Measurements from ENCODE around the gene ATP5PF.

- TF ChIP-seq POLR2A (IDR thresholded peaks at IDR 0.05) = no peak
- TF ChIP-seq, protein P1, sequence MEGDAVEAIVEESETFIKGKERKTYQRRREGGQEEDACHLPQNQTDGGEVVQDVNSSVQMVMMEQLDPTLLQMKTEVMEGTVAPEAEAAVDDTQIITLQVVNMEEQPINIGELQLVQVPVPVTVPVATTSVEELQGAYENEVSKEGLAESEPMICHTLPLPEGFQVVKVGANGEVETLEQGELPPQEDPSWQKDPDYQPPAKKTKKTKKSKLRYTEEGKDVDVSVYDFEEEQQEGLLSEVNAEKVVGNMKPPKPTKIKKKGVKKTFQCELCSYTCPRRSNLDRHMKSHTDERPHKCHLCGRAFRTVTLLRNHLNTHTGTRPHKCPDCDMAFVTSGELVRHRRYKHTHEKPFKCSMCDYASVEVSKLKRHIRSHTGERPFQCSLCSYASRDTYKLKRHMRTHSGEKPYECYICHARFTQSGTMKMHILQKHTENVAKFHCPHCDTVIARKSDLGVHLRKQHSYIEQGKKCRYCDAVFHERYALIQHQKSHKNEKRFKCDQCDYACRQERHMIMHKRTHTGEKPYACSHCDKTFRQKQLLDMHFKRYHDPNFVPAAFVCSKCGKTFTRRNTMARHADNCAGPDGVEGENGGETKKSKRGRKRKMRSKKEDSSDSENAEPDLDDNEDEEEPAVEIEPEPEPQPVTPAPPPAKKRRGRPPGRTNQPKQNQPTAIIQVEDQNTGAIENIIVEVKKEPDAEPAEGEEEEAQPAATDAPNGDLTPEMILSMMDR (IDR thresholded peaks at IDR 0.05) = no peak
- no peak for TF ChIP-seq POLR2AphosphoS5 (IDR thresholded peaks at IDR 0.05; ENCODE audit: insufficient read depth in 1 of 2, low read depth in 1 of 2)
Measured at GRCh38 chr21:25689226-25689625, 45.5 kb downstream of the ATP5PF start.

All from vagina (tissue), 2 donors.